Activated CD4-positive, CD25-positive, alpha-beta regulatory T cell treated with anti-CD3 and anti-CD28 coated beads, Interleukin-2, amount 50 U/mL, for 24 hours (primary cell): ENCODE measurements around the gene CRCP.
A peak's percentile ranks its signal among the peaks of the same experiment; 100 is the strongest.
"Not testable (repeated sequence)": the region's sequence is repeated elsewhere in the genome, so short reads cannot be mapped to it uniquely, and the experiment has no call there.

ENCODE experiments used
- ATAC-seq, 2 donors: fragments of 150-1000 bp; cut with Tn5 transposase; one replicate each; pipeline ENCODE4 v1.10.0; 2021; ENCODE audit warnings: mild to moderate bottlenecking in 1 of 2, moderate library complexity in 1 of 2

Gene CRCP

DNA sequence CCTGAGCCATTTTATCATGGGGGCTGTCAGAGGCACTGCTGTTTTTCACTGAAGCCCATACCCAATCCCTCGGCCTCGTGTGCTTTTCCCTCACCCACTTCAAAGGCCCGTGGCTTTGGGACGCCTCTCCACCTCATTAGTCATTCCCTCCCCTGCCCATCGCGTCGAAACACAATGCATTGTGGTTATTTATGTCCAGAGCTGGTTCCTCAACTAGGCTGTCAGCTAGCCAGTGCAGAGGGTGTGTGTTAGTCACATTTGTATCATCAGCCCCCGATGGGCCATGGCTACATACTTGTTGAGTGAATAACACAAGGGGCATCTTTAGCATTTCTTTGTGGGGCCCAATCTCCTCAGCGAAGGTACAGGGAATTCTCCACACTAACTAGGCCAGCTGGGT, 3.8 kb upstream of the CRCP start:
- no peak for ATAC-seq

GRCh38 chr7:66116680-66117420, 2.2 kb downstream of the CRCP start:
- not testable (repeated sequence) for ATAC-seq

DNA sequence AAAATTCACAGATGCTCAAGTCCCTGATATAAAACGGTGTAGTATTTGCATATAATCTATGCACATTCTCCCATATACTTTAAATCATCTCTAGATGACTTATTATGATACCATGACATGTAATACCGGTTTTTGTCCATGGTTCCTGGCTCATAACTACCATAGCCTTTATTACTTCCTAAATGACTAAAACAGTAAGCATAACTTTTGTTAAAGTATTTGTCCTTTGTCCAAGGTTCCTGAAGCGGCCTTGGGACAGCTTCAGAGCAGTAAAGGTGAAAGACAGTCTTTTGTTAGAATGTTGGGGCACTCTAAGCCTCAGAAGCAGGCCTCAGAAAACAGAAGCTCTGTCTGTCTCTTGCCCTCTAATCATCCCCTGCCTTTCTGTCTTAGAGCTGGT, 4.0 kb downstream of the CRCP start:
- ATAC-seq, result peak in 1 of 2 donors; percentile 28

GRCh38 chr7:66119245-66119850, 4.7 kb downstream of the CRCP start:
- ATAC-seq, result no peak

GRCh38 chr7:66123175-66123528, 8.5 kb downstream of the CRCP start:
- no peak for ATAC-seq

DNA sequence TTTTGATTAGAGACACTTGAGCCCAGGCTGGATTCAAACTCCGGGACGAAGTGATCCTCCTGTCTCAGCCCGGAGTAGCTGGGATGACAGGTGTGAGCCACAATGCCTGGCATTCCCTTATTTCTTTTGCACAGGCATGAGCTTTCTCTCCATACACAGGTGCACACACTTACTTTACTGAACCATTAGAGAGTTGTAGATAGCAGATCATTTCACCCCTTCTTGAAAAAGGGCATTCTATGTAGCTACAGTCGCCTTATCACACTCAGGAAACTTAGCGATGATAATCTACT, 9.9 kb downstream of the CRCP start:
- not testable (repeated sequence) for ATAC-seq

DNA sequence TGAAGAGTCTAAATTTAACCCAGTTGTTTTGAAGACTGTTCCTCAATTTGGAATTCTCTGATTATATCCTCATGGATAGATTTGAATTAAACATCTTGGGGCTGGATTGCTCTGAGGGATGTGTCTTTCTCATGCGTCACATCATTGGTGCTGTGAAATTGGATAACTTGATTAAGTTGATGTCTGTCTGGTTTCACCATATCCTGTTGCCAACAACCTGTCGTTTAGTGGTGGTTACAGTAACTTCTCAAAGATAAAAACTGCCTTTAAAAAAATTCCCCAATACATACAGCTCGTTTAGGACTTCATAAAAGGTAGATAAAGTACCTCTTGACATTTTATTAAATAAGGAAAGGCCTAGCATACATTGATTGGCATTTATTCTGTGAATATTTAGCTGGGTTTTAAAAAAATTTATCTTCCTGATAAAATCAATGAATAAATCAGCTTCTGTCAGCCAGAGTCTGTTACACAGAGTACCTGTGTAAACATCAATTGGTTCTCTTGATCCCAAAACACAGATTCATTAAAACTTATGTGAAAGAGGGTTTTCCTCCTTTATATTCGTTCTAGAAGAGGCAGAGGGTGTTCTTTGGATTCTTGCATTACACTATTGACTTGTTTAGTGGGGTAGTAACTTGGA, 10.5 kb downstream of the CRCP start:
- no peak for ATAC-seq

- peak; percentile 46 to 75 for ATAC-seq
Measured at GRCh38 chr7:66125781-66126352, 11.2 kb downstream of the CRCP start.

DNA sequence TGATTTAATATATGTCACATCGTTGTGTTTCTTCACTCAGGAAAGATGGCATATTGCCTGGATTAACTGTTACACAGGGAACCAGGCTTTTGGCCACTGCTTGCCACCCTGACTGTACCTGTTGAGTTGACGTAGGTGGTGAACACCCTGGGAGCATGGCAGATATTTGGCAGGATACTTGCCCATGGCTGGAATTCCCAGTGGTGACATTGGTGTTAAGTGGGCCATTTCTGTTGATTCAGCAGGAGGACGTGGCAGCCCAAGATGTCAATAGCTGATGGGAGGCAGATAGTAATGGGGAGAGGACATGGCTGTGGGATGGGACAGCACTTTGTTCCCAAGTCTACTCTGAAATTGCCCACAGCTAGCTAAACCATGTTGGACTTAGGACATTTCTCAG, 12.5 kb downstream of the CRCP start:
- not testable (repeated sequence) for ATAC-seq

DNA sequence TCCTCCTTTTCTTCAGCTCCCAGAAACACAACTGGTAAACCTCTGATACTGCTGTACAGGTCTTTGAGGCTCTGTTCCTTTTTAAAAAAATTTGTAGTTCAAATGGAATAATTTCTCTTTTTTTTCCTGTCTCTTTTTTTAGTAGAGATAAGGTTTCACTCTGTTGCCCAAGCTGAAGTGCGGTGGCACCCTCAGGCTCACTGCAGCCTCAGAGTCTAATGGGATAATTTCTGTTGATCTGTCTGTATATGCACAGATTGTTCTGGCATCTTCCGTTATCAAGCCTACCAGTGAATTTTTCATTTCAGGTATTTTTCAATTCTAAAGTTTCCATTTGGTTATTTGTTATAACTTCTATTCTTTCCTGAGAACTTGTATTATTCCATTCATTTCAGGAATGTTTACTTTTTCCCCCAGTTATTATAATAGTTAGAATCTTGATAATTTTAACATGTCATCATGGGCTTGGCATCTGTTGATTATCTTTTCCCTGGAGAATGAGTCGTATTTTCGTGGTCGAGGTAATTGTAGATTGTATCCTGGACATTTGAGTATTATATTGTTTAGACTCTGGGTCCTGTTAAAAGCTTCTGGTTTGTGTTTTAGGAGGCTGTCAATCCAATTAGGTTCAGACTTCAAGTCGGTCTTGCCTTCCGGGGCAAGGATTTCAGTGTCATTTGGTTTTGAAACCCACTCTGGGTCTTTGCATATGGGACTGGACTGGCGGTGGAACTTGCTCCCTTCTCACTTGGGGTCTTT, 24.5 kb downstream of the CRCP start:
- no peak for ATAC-seq

- ATAC-seq, result no peak
Measured at GRCh38 chr7:66140924-66141323, 26.3 kb downstream of the CRCP start.

DNA sequence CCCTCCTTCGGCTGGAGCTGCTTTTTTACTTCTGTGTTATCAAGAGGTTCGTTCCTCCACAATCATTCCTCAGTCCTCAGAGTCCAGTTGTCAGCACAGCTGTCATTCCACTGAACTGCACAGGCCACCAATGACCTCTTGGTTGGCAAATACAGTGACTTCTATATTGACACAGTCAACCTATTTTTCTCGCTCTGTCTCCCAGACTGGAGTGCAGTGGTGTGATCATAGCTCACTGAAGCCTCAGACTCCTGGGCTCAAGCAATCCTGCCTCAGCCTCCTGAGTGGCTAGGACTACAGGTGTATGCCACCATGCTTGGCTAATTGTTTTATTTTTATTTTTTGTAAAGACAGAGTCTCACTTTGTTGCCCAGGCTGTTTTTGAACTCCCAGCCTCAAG, 27.7 kb downstream of the CRCP start:
- ATAC-seq, result no peak

DNA sequence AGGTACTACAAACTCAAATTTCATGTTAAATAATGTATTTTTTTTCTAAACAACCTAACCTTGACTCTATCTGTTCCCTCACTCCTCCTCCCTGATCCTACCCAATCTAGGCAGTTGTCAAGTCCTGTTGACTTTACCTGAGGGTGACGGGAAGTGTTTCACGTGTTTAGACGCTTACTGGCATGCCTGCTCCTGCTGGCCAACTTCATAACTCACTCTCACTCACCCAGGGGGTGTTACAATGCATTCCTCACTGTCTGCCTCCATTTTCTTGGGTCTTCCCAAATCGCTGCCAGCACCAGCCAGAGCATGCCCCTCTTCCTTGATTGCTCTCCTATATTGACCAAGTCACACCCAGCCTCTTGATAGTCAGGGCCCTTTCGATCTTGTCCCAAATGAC, 28.3 kb downstream of the CRCP start:
- no peak for ATAC-seq

DNA sequence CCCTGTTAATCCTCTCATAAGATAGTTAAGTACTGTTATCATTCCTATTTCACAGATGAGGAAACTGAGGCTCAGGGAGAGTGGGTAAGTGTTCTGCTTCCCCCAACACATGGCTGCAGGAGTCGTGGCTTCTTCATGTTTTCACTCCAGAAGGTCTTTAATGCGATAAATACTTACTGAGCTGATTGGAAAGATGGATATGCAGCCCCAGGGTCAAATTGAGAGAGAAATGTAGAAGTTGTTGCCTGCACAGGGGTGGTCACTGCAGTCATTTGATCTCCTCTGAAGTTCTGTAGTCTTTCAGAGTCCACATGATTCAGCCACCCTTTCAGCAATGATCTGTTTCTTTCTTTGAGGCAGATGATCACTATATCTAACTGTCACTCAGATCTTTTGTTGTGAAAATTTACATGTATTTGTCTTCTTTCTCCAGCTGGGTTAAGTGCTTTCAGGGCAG, 29.3 kb downstream of the CRCP start:
- ATAC-seq, result no peak

- no peak for ATAC-seq
Measured at GRCh38 chr7:66145400-66146104, 30.9 kb downstream of the CRCP start.

- no peak for ATAC-seq
Measured at GRCh38 chr7:66146701-66147100, 32.1 kb downstream of the CRCP start.

DNA sequence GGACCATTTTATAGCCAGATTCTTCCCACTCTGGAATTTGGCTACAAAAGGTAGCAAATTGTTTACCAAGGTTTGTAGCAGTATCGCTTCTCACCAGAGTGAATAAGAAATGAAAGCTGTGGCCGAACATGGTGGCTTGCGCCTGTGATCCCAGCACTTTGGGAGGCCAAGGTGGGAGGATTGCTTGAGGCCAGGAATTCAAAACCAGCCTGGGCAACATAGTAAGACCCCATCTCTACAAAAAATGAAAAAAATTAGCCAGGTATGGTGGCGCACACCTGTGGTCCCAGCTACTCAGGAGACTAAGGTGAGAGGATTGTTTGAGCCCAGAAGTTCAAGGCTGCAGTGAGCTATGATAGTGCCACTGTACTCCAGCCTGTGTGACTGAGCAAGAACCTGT, 33.0 kb downstream of the CRCP start:
- ATAC-seq, result not testable (repeated sequence)

- ATAC-seq, result no peak
Measured at GRCh38 chr7:66150471-66150870, 35.8 kb downstream of the CRCP start.

GRCh38 chr7:66152371-66153191, 37.9 kb downstream of the CRCP start:
- ATAC-seq, result no peak

DNA sequence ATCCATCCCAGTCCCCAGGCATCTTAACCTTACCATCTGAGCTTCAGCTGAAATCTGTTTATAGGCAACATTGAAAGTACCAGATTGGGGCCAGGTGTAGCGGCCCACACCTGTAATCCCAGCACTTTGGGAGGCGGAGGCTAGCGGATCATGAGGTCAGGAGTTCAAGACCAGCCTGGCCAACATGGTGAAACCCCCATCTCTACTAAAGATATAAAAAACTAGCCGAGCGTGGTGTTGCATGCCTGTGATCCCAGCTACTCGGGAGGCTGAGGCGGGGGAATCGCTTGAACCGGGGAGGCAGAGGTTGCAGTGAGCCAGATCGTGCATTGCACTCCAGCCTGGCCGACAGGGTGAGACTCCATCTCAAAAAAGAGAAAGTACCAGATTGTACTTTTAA, 39.0 kb downstream of the CRCP start:
- ATAC-seq, result no peak

- not testable (repeated sequence) for ATAC-seq
Measured at GRCh38 chr7:66156035-66156434, 41.4 kb downstream of the CRCP start.

DNA sequence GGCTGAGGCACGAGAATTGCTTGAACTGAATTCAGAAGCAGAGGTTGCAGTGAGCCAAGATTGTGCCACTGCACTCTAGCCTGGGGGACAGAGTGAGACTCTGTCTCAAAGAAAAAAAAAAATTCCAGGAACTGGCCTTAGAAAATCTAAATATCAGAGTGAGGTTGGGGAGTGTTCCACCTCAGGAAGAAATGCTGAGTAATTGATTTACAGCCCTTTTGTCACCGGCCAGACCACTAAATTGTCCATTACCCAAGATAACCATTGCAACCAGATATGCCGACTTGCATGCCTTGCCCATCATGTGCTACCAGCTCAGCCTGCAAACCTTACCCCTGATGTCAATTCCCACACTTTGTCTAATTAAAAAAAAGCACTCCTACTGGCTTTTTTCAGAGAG, 42.4 kb downstream of the CRCP start:
- no peak for ATAC-seq
